Loucy (cell line): ENCODE results near the gene MCTP2.

Source experiments
- H2AFZ ChIP-seq: fragments of 200-600 bp; sonication (generic); 2 replicates; pipeline ENCODE4 v1.6.0; 2016; ENCODE audit warnings: antibody characterized with exemption, mild to moderate bottlenecking, low read length, moderate library complexity
- H3F3A ChIP-seq: fragments of 200-600 bp; 2 replicates; pipeline ENCODE4 v1.6.0; 2016; ENCODE audit warnings: antibody characterized with exemption, low read depth, mild to moderate bottlenecking
- H3K27me3 ChIP-seq: fragments of 200-600 bp; sonication (generic); 2 replicates; pipeline ENCODE4 v1.6.1; 2014; ENCODE audit warnings: low read length, mild to moderate bottlenecking; ENCODE audit not compliant: insufficient read depth, poor library complexity, severe bottlenecking
- H3K36me3 ChIP-seq: fragments of 200-600 bp; sonication (generic); 2 replicates; pipeline ENCODE4 v1.6.1; 2016; ENCODE audit warnings: low read length; ENCODE audit not compliant: insufficient read depth
- H3K4me1 ChIP-seq: fragments of 200-600 bp; sonication (generic); 2 replicates; pipeline ENCODE4 v1.5.1; 2014; ENCODE audit warnings: low read length, mild to moderate bottlenecking; ENCODE audit not compliant: insufficient read depth, poor library complexity, severe bottlenecking
- H3K4me2 ChIP-seq: fragments of 200-600 bp; sonication (generic); 2 replicates; pipeline ENCODE4 v1.6.0; 2014; ENCODE audit warnings: antibody characterized with exemption, low read length, low read depth, mild to moderate bottlenecking; ENCODE audit not compliant: poor library complexity, severe bottlenecking
- H3K4me3 ChIP-seq: fragments of 200-600 bp; sonication (generic); 2 replicates; pipeline ENCODE4 v1.5.1; 2014; ENCODE audit warnings: low read length, mild to moderate bottlenecking, mixed read lengths; ENCODE audit not compliant: poor library complexity, severe bottlenecking
- H3K79me2 ChIP-seq: fragments of 200-600 bp; sonication (generic); 2 replicates; pipeline ENCODE4 v1.6.1; 2014; ENCODE audit warnings: low read length; ENCODE audit not compliant: insufficient read depth
- H3K9ac ChIP-seq: fragments of 200-600 bp; sonication (generic); 2 replicates; pipeline ENCODE4 v1.6.0; 2014; ENCODE audit warnings: mild to moderate bottlenecking, low read depth, low read length, moderate library complexity; ENCODE audit not compliant: poor library complexity, severe bottlenecking
- H3K9me2 ChIP-seq: fragments of 200-600 bp; sonication (generic); replicated peaks from 2 replicates; pipeline ENCODE4 v1.6.1; 2016; ENCODE audit warnings: low read depth, low read length, mixed read lengths
- H3K9me3 ChIP-seq: fragments of 200-600 bp; sonication (generic); 2 replicates; pipeline ENCODE4 v1.6.1; 2014; ENCODE audit warnings: mild to moderate bottlenecking, antibody characterized with exemption, low read length, low read depth; ENCODE audit not compliant: insufficient read depth
- H4K20me1 ChIP-seq: fragments of 200-600 bp; sonication (generic); 2 replicates; pipeline ENCODE4 v1.6.0; 2014; ENCODE audit warnings: antibody characterized with exemption, low read length, mild to moderate bottlenecking; ENCODE audit not compliant: insufficient read depth, poor library complexity, severe bottlenecking
- CTCF ChIP-seq: fragments of 200-600 bp; sonication (generic); conservative IDR thresholded peaks from 2 replicates; pipeline ENCODE4 v1.5.1; 2014; ENCODE audit warnings: mild to moderate bottlenecking, antibody characterized with exemption, low read length
- EZH2phosphoT487 ChIP-seq: fragments of 200-600 bp; IDR thresholded peaks from 2 replicates; pipeline ENCODE4 v1.6.1; 2018; ENCODE audit warnings: antibody characterized with exemption, mild to moderate bottlenecking, moderate library complexity, borderline replicate concordance

The MCTP2 gene

GRCh38 chr15:94366781-94367180 lies 135.4 kb downstream of the MCTP2 start:
- Histone ChIP-seq H3K4me2 (no peak overlapping the region), H3K9ac (no peak overlapping the region), H3K36me3 (peaks cover 100% of the 10 kb centered on the region), H3K4me1 (no peaks in the 10 kb centered on the region), H3K9me3 (no peaks in the 10 kb centered on the region), H3K9me2 (no peaks in the 10 kb centered on the region), H4K20me1 (peaks cover 21% of the 10 kb centered on the region), H3K4me3 (no peak overlapping the region), H2AFZ (no peak overlapping the region), H3K79me2 (no peaks in the 10 kb centered on the region), H3F3A (0 out of 2 replicates have a peak, but pooled peaks cover 3% of the 10 kb centered on the region), H3K27me3 (no peaks in the 10 kb centered on the region)
- TF ChIP-seq EZH2phosphoT487 = no peak
- TF ChIP-seq CTCF = no peak

DNA sequence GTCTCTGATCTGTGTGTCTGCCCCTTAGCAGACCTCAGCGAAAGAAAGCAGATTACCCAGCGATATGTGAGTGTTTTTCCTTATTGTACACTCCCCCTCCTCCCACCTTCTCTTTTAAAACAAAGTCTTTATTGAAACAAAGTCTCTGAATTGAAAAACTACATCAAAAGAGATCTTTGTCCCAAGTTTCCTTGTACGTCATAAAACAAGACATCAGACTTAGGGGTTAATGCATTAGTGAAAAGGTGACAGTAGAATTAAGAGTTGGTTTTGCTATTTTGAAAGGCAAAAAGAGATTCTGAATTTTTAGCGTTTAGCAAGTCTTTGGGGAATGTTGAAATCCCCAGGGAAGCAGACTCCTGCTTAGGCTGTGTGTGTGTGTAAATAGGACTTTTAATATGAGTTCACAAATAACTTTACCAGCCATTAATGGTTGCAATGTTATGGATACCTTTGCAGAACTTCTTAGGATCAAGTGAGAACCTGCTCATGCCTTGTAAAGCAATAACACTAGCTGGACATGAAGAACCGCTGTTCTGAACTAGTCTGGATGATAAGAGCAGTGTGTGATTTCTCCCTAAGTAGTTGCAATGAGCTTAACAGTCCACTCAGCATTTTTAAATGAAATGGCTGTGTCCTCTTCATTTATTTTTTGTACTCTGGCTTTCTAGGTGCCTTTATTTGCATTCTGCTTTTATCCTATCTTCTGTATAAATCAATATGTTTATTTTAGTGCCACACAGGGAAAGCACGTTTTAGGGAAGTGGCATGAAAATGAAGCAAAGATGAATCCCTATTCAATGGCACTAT lies 136.6 kb downstream of the MCTP2 start:
- no peak overlapping the region for H3K9ac ChIP-seq
- no peak overlapping the region for H3K4me2 ChIP-seq
- no peaks in the 10 kb centered on the region for H3K9me2 ChIP-seq
- H3K4me3 ChIP-seq = no peak overlapping the region
- TF ChIP-seq EZH2phosphoT487 (no peak), CTCF (no peak)
- H3K9me3 ChIP-seq = no peaks in the 10 kb centered on the region
- H3K4me1 ChIP-seq = no peaks in the 10 kb centered on the region
- H4K20me1 ChIP-seq = peaks cover 21% of the 10 kb centered on the region
- no peaks in the 10 kb centered on the region for H3K27me3 ChIP-seq
- no peaks in the 10 kb centered on the region for H3K79me2 ChIP-seq
- 0 out of 2 replicates have a peak, but pooled peaks cover 3% of the 10 kb centered on the region for H3F3A ChIP-seq
- H3K36me3 ChIP-seq = peaks cover 100% of the 10 kb centered on the region
- no peak overlapping the region for H2AFZ ChIP-seq

GRCh38 chr15:94370206-94370935 lies 139.0 kb downstream of the MCTP2 start:
- H3K36me3 ChIP-seq = peaks cover 98% of the 10 kb centered on the region
- H3K79me2 ChIP-seq = no peaks in the 10 kb centered on the region
- H4K20me1 ChIP-seq = peaks cover 16% of the 10 kb centered on the region
- no peak overlapping the region for H3K9ac ChIP-seq
- no peak overlapping the region for H3K4me2 ChIP-seq
- H3K9me2 ChIP-seq = no peaks in the 10 kb centered on the region
- H3F3A ChIP-seq = 0 out of 2 replicates have a peak, but pooled peaks cover 3% of the 10 kb centered on the region
- H3K4me1 ChIP-seq = no peaks in the 10 kb centered on the region
- H3K4me3 ChIP-seq = no peak overlapping the region
- TF ChIP-seq EZH2phosphoT487 (no peak), CTCF (no peak)
- H3K27me3 ChIP-seq = no peaks in the 10 kb centered on the region
- no peak overlapping the region for H2AFZ ChIP-seq
- no peaks in the 10 kb centered on the region for H3K9me3 ChIP-seq
